HCT116 (cell line): ENCODE results near the gene SYNJ1. TPM values are rescaled to one million over a fixed set of nuclear protein-coding genes. Genes with fewer than 3 reads are reported as not detected.
A peak's percentile ranks its signal among the peaks of the same experiment; 100 is the strongest.

Source experiments
- ATAC-seq: fragments of 200-7000 bp; cut with Tn5 transposase; 2 replicates; pipeline ENCODE4 v1.9.1; 2020; ENCODE audit warnings: mild to moderate bottlenecking, moderate library complexity
- BruUV-seq: library from RNA; stranded (reverse); fragments of 400-500 nt; replicated peaks from 2 replicates; lab custom pipeline; 2021; lab: Mats Ljungman, UMichigan
- CTCF ChIA-PET: fragments of 300-600 bp; sonication (Branson Sonifier 250); formaldehyde crosslinking; loops from one replicate; lab custom pipeline; 2021; ENCODE audit warnings: antibody characterized with exemption; lab: Charles Lee
- POLR2A ChIA-PET: fragments of 300-600, 350-600 bp; sonication (Branson Sonifier 250); formaldehyde crosslinking; loops from one replicate; lab custom pipeline; 2021; ENCODE audit warnings: antibody characterized with exemption; lab: Charles Lee
- RAD21 ChIA-PET, 2 experiments: fragments of 300-600 bp; sonication (Branson Sonifier 250); formaldehyde crosslinking; loops; one replicate each; lab custom pipeline; 2023; ENCODE audit warnings: low total read pairs in 2 of 2; ENCODE audit not compliant: uncharacterized antibody in 2 of 2, unreplicated experiment in 2 of 2, low non-redundant PET in 1 of 2; lab: Charles Lee
- DNase-seq: peaks from one replicate; pipeline ENCODE4 v3.0.0-alpha.2; 2010; ENCODE audit warnings: low read depth, low spot score
- H2AFZ ChIP-seq: fragments of 200-600 bp; shearing (Covaris generic), sonication (generic); 2 replicates; pipeline ENCODE4 v1.6.1; 2017; ENCODE audit warnings: low read depth, mixed run types, mixed read lengths, antibody characterized with exemption, low read length; ENCODE audit not compliant: poor library complexity, severe bottlenecking
- H3K27ac ChIP-seq: 2 replicates; pipeline ENCODE4 v1.5.1; 2012; ENCODE audit warnings: low read depth, low read length
- H3K27me3 ChIP-seq: fragments of 200-600 bp; sonication (generic); 2 replicates; pipeline ENCODE4 v1.6.1; 2016; ENCODE audit warnings: mixed run types, low read length, mixed read lengths; ENCODE audit not compliant: insufficient read depth
- H3K36me3 ChIP-seq, 2 experiments: fragments of 200-500 bp in 1 of 2; fragments of 200-600 bp in 1 of 2; sonication (Bioruptor generic) in 1 of 2; sonication (generic) in 1 of 2; 2 replicates each; pipeline versions ENCODE4 v1.5.1 to v1.6.1; 2014 to 2016; ENCODE audit warnings: low read length in 2 of 2, inconsistent platforms in 1 of 2, mixed read lengths in 1 of 2, mixed run types in 1 of 2; ENCODE audit not compliant: insufficient read depth in 2 of 2, control insufficient read depth in 1 of 2
- H3K4me1 ChIP-seq, 2 experiments: fragments of 200-600 bp in 1 of 2; sonication (generic) in 1 of 2; 2 replicates each; pipeline versions ENCODE4 v1.5.1 to v1.6.1; 2012 to 2017; ENCODE audit warnings: low read length in 2 of 2, inconsistent platforms in 1 of 2, mild to moderate bottlenecking in 1 of 2, mixed read lengths in 1 of 2, mixed run types in 1 of 2, moderate library complexity in 1 of 2; ENCODE audit not compliant: insufficient read depth in 2 of 2, control insufficient read depth in 1 of 2
- H3K4me2 ChIP-seq: fragments of 200-600 bp; sonication (generic); 2 replicates; pipeline ENCODE4 v1.6.1; 2017; ENCODE audit warnings: mixed run types, low read length, mixed read lengths
- H3K4me3 ChIP-seq, 2 experiments: fragments of 200-600 bp in 1 of 2; sonication (generic) in 1 of 2; replicated peaks in 1 of 2; 2 replicates each; pipeline ENCODE4 v1.5.1; 2011 to 2016; ENCODE audit warnings: low read length in 2 of 2, control low read depth in 1 of 2, low read depth in 1 of 2, mild to moderate bottlenecking in 1 of 2, mixed read lengths in 1 of 2, mixed run types in 1 of 2
- H3K79me2 ChIP-seq: fragments of 200-600 bp; sonication (generic); 2 replicates; pipeline ENCODE4 v1.6.1; 2017; ENCODE audit warnings: mild to moderate bottlenecking, mixed run types, low read length, moderate library complexity, mixed read lengths; ENCODE audit not compliant: insufficient read depth
- H3K9ac ChIP-seq: fragments of 200-600 bp; sonication (generic); 2 replicates; pipeline ENCODE4 v1.6.1; 2016; ENCODE audit warnings: low read length, mixed read lengths
- H3K9me2 ChIP-seq: fragments of 200-600 bp; sonication (generic), shearing (Covaris generic); 2 replicates; pipeline ENCODE4 v1.6.1; 2017; ENCODE audit warnings: mixed run types, mild to moderate bottlenecking, moderate library complexity; ENCODE audit not compliant: insufficient read depth
- H3K9me3 ChIP-seq, 2 experiments: fragments of 200-500 bp in 1 of 2; fragments of 200-600 bp in 1 of 2; sonication (Bioruptor generic) in 1 of 2; sonication (generic) in 1 of 2; 2 replicates each; pipeline ENCODE4 v1.6.1; 2014 to 2017; ENCODE audit warnings: low read length in 2 of 2, mixed read lengths in 2 of 2, inconsistent platforms in 1 of 2, low read depth in 1 of 2, mild to moderate bottlenecking in 1 of 2, mixed run types in 1 of 2, moderate library complexity in 1 of 2; ENCODE audit not compliant: control insufficient read depth in 1 of 2, insufficient read depth in 1 of 2
- H4K20me1 ChIP-seq: fragments of 200-600 bp; sonication (generic), shearing (Covaris generic); 2 replicates; pipeline ENCODE4 v1.6.1; 2017; ENCODE audit warnings: mixed run types, mild to moderate bottlenecking, moderate library complexity; ENCODE audit not compliant: insufficient read depth
- CEBPB ChIP-seq: IDR thresholded peaks from 2 replicates; pipeline ENCODE4 v1.6.1; 2012; ENCODE audit warnings: low read depth
- CTCF ChIP-seq, 3 experiments: fragments of 200-600 bp in 1 of 3; sonication (generic) in 1 of 3; IDR thresholded peaks in 2 of 3; conservative IDR thresholded peaks in 1 of 3; 2 replicates each; pipeline ENCODE4 v1.5.1; 2012 to 2017; ENCODE audit warnings: low read depth in 2 of 3, low read length in 2 of 3, antibody characterized with exemption in 1 of 3, borderline replicate concordance in 1 of 3, control low read depth in 1 of 3, mild to moderate bottlenecking in 1 of 3, mixed read lengths in 1 of 3, mixed run types in 1 of 3, moderate library complexity in 1 of 3; ENCODE audit not compliant: insufficient read depth in 1 of 3
- ELF1 ChIP-seq: IDR thresholded peaks from 2 replicates; pipeline ENCODE4 v1.6.1; 2012; ENCODE audit warnings: low read depth, borderline replicate concordance
- EZH2 ChIP-seq: fragments of 200-600 bp; sonication (generic); IDR thresholded peaks from 2 replicates; pipeline ENCODE4 v1.6.1; 2017; ENCODE audit warnings: antibody characterized with exemption, mixed run types
- RAD21 ChIP-seq: IDR thresholded peaks from 2 replicates; pipeline ENCODE4 v1.6.1; 2012; ENCODE audit warnings: low read depth, mild to moderate bottlenecking
- REST ChIP-seq: IDR thresholded peaks from 2 replicates; pipeline ENCODE4 v1.6.1; 2012; ENCODE audit warnings: low read depth
- SRF ChIP-seq: IDR thresholded peaks from 2 replicates; pipeline ENCODE4 v1.6.1; 2012; ENCODE audit warnings: low read depth
- ZFX ChIP-seq: fragments of 450-650 bp; IDR thresholded peaks from 2 replicates; pipeline ENCODE4 v1.6.1; 2017
- intact Hi-C: fragments of 100-400 bp; cut with micrococcal nuclease; formaldehyde crosslinking; loops from 2 replicates; pipeline ENCODE4 v1.10.0; 2022
- total RNA-seq: library from RNA; stranded (reverse); gene quantifications from one replicate; pipeline ENCODE4 v1.2.1, GENCODE V29; 2021; ENCODE audit not compliant: unreplicated experiment

SYNJ1 gene
- total RNA-seq, 1 experiment from 2014 or later: 7.2 TPM

- H3K9ac ChIP-seq: peak overlapping the region; percentile 89
- H2AFZ ChIP-seq: no peak overlapping the region
- H3K9me2 ChIP-seq: no peaks in the 10 kb centered on the region
- ChIA-PET POLR2A (interaction anchor here (1.5 kb wide), 1 partner anchor 12 kb away, joined by 3 read pairs; no protein-coding TSS in a partner anchor), RAD21 (no interaction called here), CTCF (interaction anchor here (2.5 kb wide), 1 partner anchor 12 kb away, joined by 17 read pairs; no protein-coding TSS in a partner anchor)
- H3K27ac ChIP-seq: peak overlapping the region; percentile 97; the same call in 1 of the 2 replicates
- ATAC-seq (no peak), DNase-seq (no peak)
- no peaks in the 10 kb centered on the region for H4K20me1 ChIP-seq
- H3K79me2 ChIP-seq: peaks cover 31% of the 10 kb centered on the region
- H3K4me3 ChIP-seq: peak overlapping the region; percentile 95 to 98
- no peak for TF ChIP-seq CTCF (IDR thresholded peaks at IDR 0.05 in 2 of 3, conservative IDR thresholded peaks at IDR 0.05 in 1 of 3; ENCODE audit: borderline replicate concordance in 1 of 3, insufficient read depth in 1 of 3, low read depth in 2 of 3, low read length in 2 of 3)
- no peak for TF ChIP-seq EZH2
- TF ChIP-seq REST: no peak
- no peak for TF ChIP-seq ZFX
- no peak for TF ChIP-seq CEBPB
- TF ChIP-seq RAD21: no peak
- no peak for TF ChIP-seq SRF
- TF ChIP-seq ELF1: no peak
- intact Hi-C loops: no loop called here
- no TSS peak for BruUV-seq
- H3K9me3 ChIP-seq: no peaks in the 10 kb centered on the region
- peak overlapping the region; percentile 92 for H3K4me2 ChIP-seq
- peaks cover 5 to 10% of the 10 kb centered on the region in 2 experiments; a peak in 3 of 4 replicates for H3K36me3 ChIP-seq
- peaks cover 6 to 12% of the 10 kb centered on the region in 2 experiments for H3K4me1 ChIP-seq
- H3K27me3 ChIP-seq: no peaks in the 10 kb centered on the region
Observed at GRCh38 chr21:32613436-32614043, 114.3 kb downstream of the SYNJ1 start.
